Esophagus (tissue), 2 donors: ENCODE results near the gene NHLH2. TPM values are rescaled to one million over a fixed set of nuclear protein-coding genes. Genes with fewer than 3 reads are reported as not detected.

Source experiments
- H3K27ac ChIP-seq, 2 donors: one replicate each; pipeline ENCODE4 v1.5.1; 2013; ENCODE audit warnings: low read depth in 2 of 2, mild to moderate bottlenecking in 2 of 2, inconsistent platforms in 1 of 2, low read length in 1 of 2, moderate library complexity in 1 of 2
- H3K27me3 ChIP-seq, 2 donors: one replicate each; pipeline ENCODE4 v1.6.1; 2013; ENCODE audit warnings: low read length in 2 of 2, control low read depth in 1 of 2, mild to moderate bottlenecking in 1 of 2; ENCODE audit not compliant: insufficient read depth in 2 of 2, control insufficient read depth in 1 of 2
- H3K36me3 ChIP-seq, 2 donors: one replicate each; pipeline ENCODE4 v1.6.1; 2013; ENCODE audit warnings: low read length in 1 of 2; ENCODE audit not compliant: control insufficient read depth in 2 of 2, insufficient read depth in 2 of 2
- H3K4me1 ChIP-seq, 2 donors: one replicate each; pipeline ENCODE4 v1.6.1; 2013; ENCODE audit warnings: low read length in 1 of 2; ENCODE audit not compliant: control insufficient read depth in 2 of 2, insufficient read depth in 2 of 2
- H3K4me3 ChIP-seq, 2 donors: one replicate each; pipeline ENCODE4 v1.5.1; 2013; ENCODE audit warnings: low read length in 2 of 2, mild to moderate bottlenecking in 2 of 2, low read depth in 1 of 2, moderate library complexity in 1 of 2
- H3K9me3 ChIP-seq, 2 donors: one replicate each; pipeline ENCODE4 v1.6.1; 2013; ENCODE audit warnings: mild to moderate bottlenecking in 2 of 2, low read depth in 1 of 2, low read length in 1 of 2, moderate library complexity in 1 of 2; ENCODE audit not compliant: control insufficient read depth in 2 of 2, insufficient read depth in 1 of 2
- WGBS, 2 donors: extraction: QIAGEN DNeasy Blood & Tissue Kit; methylation state at CpG; one replicate each; pipeline ENCODE4 v1.1.7; 2013; 5-methylcytosine and 5-hydroxymethylcytosine counted together
- polyA plus RNA-seq, 2 donors: library from polyadenylated mRNA; stranded (reverse); fragments of 200-250 nt; gene quantifications; one replicate each; pipeline ENCODE4 v1.2.3, GENCODE V29; 2013
- donor health status: healthy with polysubstance abuse.
- donor health status: Bipolar disorder and iron deficiency.

The NHLH2 gene
- polyA plus RNA-seq, 2 donors, result 1.3 to 1.8 TPM

DNA sequence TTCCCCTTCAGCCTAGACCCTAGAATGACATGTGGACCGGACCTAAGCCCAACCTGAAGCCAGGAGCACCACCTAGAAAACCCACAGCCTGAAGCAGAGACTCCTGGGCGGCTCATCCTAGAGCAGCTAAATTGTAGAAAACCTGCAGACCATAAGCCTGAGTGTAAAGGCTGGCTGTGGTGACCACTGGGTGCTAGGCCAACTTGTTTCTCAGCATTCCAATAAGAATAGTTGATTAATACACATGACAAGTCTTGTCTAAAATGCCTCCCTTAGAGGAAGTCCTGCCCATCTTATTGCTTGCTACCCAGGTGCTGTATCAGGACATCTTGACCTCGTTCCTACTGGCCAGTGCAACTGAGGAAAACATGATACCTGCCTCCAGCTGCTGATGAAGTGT lies 49.1 kb downstream of the NHLH2 start:
- Histone ChIP-seq H3K4me3 (no peak overlapping the region), H3K9me3 (no peaks in the 10 kb centered on the region), H3K36me3 (no peaks in the 10 kb centered on the region), H3K4me1 (peaks cover 0 to 6% of the 10 kb centered on the region in 2 donors), H3K27ac (no peak overlapping the region), H3K27me3 (no peaks in the 10 kb centered on the region)
- WGBS, 2 donors, result 75 to 84% methylated on average over 3 of the region's 3 CpGs

- Histone ChIP-seq H3K4me3 (no peak overlapping the region), H3K27ac (no peak overlapping the region), H3K36me3 (no peaks in the 10 kb centered on the region), H3K9me3 (no peaks in the 10 kb centered on the region), H3K4me1 (peaks cover 0 to 6% of the 10 kb centered on the region in 2 donors), H3K27me3 (no peaks in the 10 kb centered on the region)
- WGBS, 2 donors, result 77 to 81% methylated on average over 6 of the region's 6 CpGs
These were observed 50.1 kb downstream of the NHLH2 start for GRCh38 chr1:115790846-115791245.

GRCh38 chr1:115790356-115790755 lies 50.6 kb downstream of the NHLH2 start:
- Histone ChIP-seq H3K27me3 (no peaks in the 10 kb centered on the region), H3K9me3 (no peaks in the 10 kb centered on the region), H3K36me3 (no peaks in the 10 kb centered on the region), H3K4me3 (no peak overlapping the region), H3K27ac (no peak overlapping the region), H3K4me1 (peaks cover 0 to 6% of the 10 kb centered on the region in 2 donors)
- 50 to 74% methylated on average over 3 of the region's 3 CpGs for WGBS, 2 donors

Other genes with a start within 250 kb of the NHLH2 start
- gene VANGL1, start 199.2 kb downstream of the NHLH2 start, polyA plus RNA-seq, result 1 to 10 TPM; 3.4 to 4.1 TPM
- gene CASQ2, start 72.4 kb downstream of the NHLH2 start, polyA plus RNA-seq, result 1 to 10 TPM; 2.2 to 6.7 TPM
- gene SLC22A15, start 135.4 kb upstream of the NHLH2 start, polyA plus RNA-seq, result 1 to 10 TPM; 3.1 to 5.1 TPM